HepG2 (cell line): ENCODE data around the gene ZFAND2B. TPM values are rescaled to one million over a fixed set of nuclear protein-coding genes. Genes with fewer than 3 reads are reported as not detected.

Experiments used
- CBX1 ChIP-seq: IDR thresholded peaks from one replicate; pipeline ENCODE4 v1.6.1; 2016; ENCODE audit warnings: antibody characterized with exemption, low read depth
- EZH2 ChIP-seq: conservative IDR thresholded peaks from 2 replicates; pipeline ENCODE4 v1.6.1; 2012; ENCODE audit warnings: mild to moderate bottlenecking, low read depth, low read length, moderate library complexity
- KDM1A ChIP-seq: IDR thresholded peaks from 2 replicates; pipeline ENCODE4 v1.6.1; 2016; ENCODE audit warnings: missing compliant biosample characterization
- PAF1 ChIP-seq: IDR thresholded peaks from 2 replicates; pipeline ENCODE4 v1.6.1; 2016; ENCODE audit warnings: missing genetic modification reagents, missing compliant biosample characterization
- PHF8 ChIP-seq: sonication (generic); formaldehyde crosslinking; IDR thresholded peaks from 2 replicates; pipeline ENCODE4 v1.5.0; 2020; ENCODE audit warnings: missing genetic modification reagents
- RARA ChIP-seq: IDR thresholded peaks from 2 replicates; pipeline ENCODE4 v1.6.1; 2016; ENCODE audit warnings: missing genetic modification reagents, missing compliant biosample characterization
- RFX3 ChIP-seq: IDR thresholded peaks from 2 replicates; pipeline ENCODE4 v1.6.1; 2016; ENCODE audit warnings: missing biosample characterization, missing genetic modification reagents
- SETDB1 ChIP-seq: sonication (generic); formaldehyde crosslinking; IDR thresholded peaks from 2 replicates; pipeline ENCODE4 v1.5.1; 2020; ENCODE audit warnings: missing genetic modification reagents, mild to moderate bottlenecking, borderline replicate concordance
- SIX1 ChIP-seq: sonication (generic); formaldehyde crosslinking; IDR thresholded peaks from 2 replicates; pipeline ENCODE4 v1.4.0; 2020; ENCODE audit warnings: missing genetic modification reagents, borderline replicate concordance
- SMAD9 ChIP-seq: sonication (generic); formaldehyde crosslinking; IDR thresholded peaks from 2 replicates; pipeline ENCODE4 v1.5.1; 2020; ENCODE audit warnings: mild to moderate bottlenecking, missing genetic modification reagents
- SMARCC2 ChIP-seq: fragments of 450-650 bp; IDR thresholded peaks from 2 replicates; pipeline ENCODE4 v1.6.1; 2017; ENCODE audit warnings: antibody characterized with exemption, mild to moderate bottlenecking
- SRSF1 ChIP-seq: fragments of 200-400 bp; formaldehyde crosslinking; optimal IDR thresholded peaks from 2 replicates; pipeline ENCODE3; 2017; ENCODE audit warnings: mild to moderate bottlenecking, low read depth, low read length, moderate library complexity
- SYNCRIP ChIP-seq: fragments of 200-400 bp; formaldehyde crosslinking; IDR thresholded peaks from 2 replicates; pipeline ENCODE4 v1.6.1; 2018; ENCODE audit warnings: mild to moderate bottlenecking, low read depth, low read length; ENCODE audit not compliant: insufficient read depth
- TARDBP ChIP-seq: sonication (generic); formaldehyde crosslinking; IDR thresholded peaks from 2 replicates; pipeline ENCODE4 v1.8.0; 2022; ENCODE audit warnings: mild to moderate bottlenecking, missing genetic modification reagents
- YEATS4 ChIP-seq: sonication (generic); formaldehyde crosslinking; IDR thresholded peaks from 2 replicates; pipeline ENCODE4 v1.4.0; 2020; ENCODE audit warnings: missing genetic modification reagents, borderline replicate concordance
- ZBTB21 ChIP-seq: sonication (generic); formaldehyde crosslinking; IDR thresholded peaks from 2 replicates; pipeline ENCODE4 v1.4.0; 2020; ENCODE audit warnings: missing genetic modification reagents
- ZNF20 ChIP-seq: sonication (generic); formaldehyde crosslinking; IDR thresholded peaks from 2 replicates; pipeline ENCODE4 v1.4.0; 2020; ENCODE audit warnings: mild to moderate bottlenecking, moderate library complexity, missing genetic modification reagents
- ZNF230 ChIP-seq: sonication (generic); formaldehyde crosslinking; IDR thresholded peaks from 2 replicates; pipeline ENCODE4 v1.4.0; 2020; ENCODE audit warnings: mild to moderate bottlenecking, missing genetic modification reagents
- ZNF3 ChIP-seq: IDR thresholded peaks from 2 replicates; pipeline ENCODE4 v1.7.0; 2017; ENCODE audit warnings: inconsistent platforms
- ZNF317 ChIP-seq: sonication (generic); formaldehyde crosslinking; IDR thresholded peaks from 2 replicates; pipeline ENCODE4 v1.5.0; 2020; ENCODE audit warnings: mild to moderate bottlenecking, missing genetic modification reagents
- ZNF644 ChIP-seq: IDR thresholded peaks from 2 replicates; pipeline ENCODE4 v1.6.1; 2016; ENCODE audit warnings: low read depth
- ZNF75D ChIP-seq: sonication (generic); formaldehyde crosslinking; IDR thresholded peaks from 2 replicates; pipeline ENCODE4 v1.8.1; 2023; ENCODE audit warnings: missing genetic modification reagents, mild to moderate bottlenecking, borderline replicate concordance
- ZSCAN12 ChIP-seq: sonication (generic); formaldehyde crosslinking; IDR thresholded peaks from 2 replicates; pipeline ENCODE4 v1.9.0; 2021; ENCODE audit warnings: mild to moderate bottlenecking, missing genetic modification reagents
- polyA plus RNA-seq, 8 experiments: library from polyadenylated mRNA; depleted of rRNA in 3 of 8; stranded (reverse) in 7 of 8; unstranded in 1 of 8; fragments of >200 nt; fragmentation: Illumina TruSeq in 4 of 8; extraction: Trizol in 4 of 8; gene quantifications; 2 replicates each; pipeline versions ENCODE4 v1.2.1 to v1.2.3, GENCODE V29; 2011 to 2016; ENCODE audit warnings: low read depth in 4 of 8, missing spikeins in 1 of 8, mixed read lengths in 1 of 8; ENCODE audit not compliant: insufficient read depth in 1 of 8
- total RNA-seq, 5 experiments: library from RNA; depleted of rRNA; stranded (reverse); fragments of >200 nt; fragmentation: Illumina TruSeq; extraction: Trizol; gene quantifications; 2 replicates each; pipeline ENCODE4 v1.2.3, GENCODE V29; 2016; ENCODE audit warnings: low read depth in 1 of 5
- TF ChIP-seq, protein P1 (sequence below): sonication (generic); formaldehyde crosslinking; IDR thresholded peaks from 2 replicates; pipeline ENCODE4 v1.4.0; 2020; ENCODE audit warnings: missing genetic modification reagents, mild to moderate bottlenecking, borderline replicate concordance
- TF ChIP-seq, protein P2 (sequence below): sonication (generic); formaldehyde crosslinking; IDR thresholded peaks from 2 replicates; pipeline ENCODE4 v1.5.0; 2020; ENCODE audit warnings: missing genetic modification reagents, mild to moderate bottlenecking, borderline replicate concordance
- TF ChIP-seq, protein P3 (sequence below): sonication (generic); formaldehyde crosslinking; IDR thresholded peaks from 2 replicates; pipeline ENCODE4 v1.4.0; 2020; ENCODE audit warnings: missing genetic modification reagents
- TF ChIP-seq, protein P4 (sequence below): IDR thresholded peaks from 2 replicates; pipeline ENCODE4 v1.6.1; 2016; ENCODE audit warnings: missing compliant biosample characterization, missing genetic modification reagents, borderline replicate concordance
- TF ChIP-seq, protein P5 (sequence below): sonication (generic); formaldehyde crosslinking; IDR thresholded peaks from 2 replicates; pipeline ENCODE4 v1.8.1; 2023; ENCODE audit warnings: mild to moderate bottlenecking, inconsistent platforms, moderate library complexity, missing genetic modification reagents, borderline replicate concordance

Gene ZFAND2B
- total and polyA plus RNA-seq, 2 of the 13 experiments (the other 11 are each of a cell fraction or from before 2014, with no cell fraction given), result 53.3 to 115 TPM

DNA sequence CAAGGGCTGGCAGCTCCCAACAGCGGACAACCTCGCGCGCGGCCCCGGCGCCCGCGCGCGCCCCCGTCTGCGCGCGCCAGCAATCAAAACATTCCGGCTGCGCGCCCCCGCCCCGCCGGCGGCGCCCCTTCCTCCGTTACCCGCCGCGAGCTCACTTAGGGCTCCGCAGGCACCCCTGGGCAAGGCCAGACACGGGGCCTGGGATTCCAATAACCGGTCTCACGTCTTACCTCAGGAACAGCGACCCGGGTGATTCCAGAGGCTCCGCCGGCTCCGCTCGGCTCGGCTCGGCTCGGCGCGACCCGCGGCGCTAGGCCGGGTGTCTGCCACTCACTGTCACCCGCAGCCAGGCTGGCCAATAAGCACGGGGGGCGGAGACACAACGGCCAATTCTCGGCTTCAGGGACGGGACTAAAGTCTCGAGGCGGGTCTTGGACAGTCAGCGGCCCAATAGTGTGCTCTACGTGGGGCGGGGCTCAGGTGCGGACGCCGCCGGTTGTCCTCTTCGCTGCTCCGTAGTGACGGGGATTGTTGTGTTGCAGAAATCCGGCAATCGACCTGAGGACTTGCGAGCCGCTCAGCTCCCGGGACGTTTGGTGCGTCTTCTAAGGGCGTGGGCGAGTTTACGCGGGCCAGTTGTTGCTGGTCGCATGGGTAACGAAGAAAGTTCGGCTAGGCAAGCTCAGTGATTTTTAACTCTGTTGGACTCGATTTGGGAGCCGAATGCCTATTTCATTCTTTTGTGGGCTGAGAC is 22.9 kb downstream of the ZFAND2B start, which contains the start of the genes ANKZF1 and ATG9A (continued):
- TF ChIP-seq ZBTB21 (CRISPR knock-in tag) (no peak), PHF8 (CRISPR knock-in tag) (peak; percentile 88), SMAD9 (CRISPR knock-in tag) (peak; percentile 53; the same call in 1 of the 2 replicates), YEATS4 (CRISPR knock-in tag) (peak; percentile 92), SIX1 (no peak), KDM1A (CRISPR knock-in tag) (no peak), ZNF75D (no peak), SMARCC2 (no peak), TARDBP (CRISPR knock-in tag) (peak; percentile 60), ZNF644 (CRISPR knock-in tag) (no peak), SRSF1 (peak; percentile 34), SYNCRIP (no peak), SETDB1 (CRISPR knock-in tag) (no peak), PAF1 (CRISPR knock-in tag) (no peak), CBX1 (peak; percentile 59), ZNF20 (CRISPR knock-in tag) (no peak), ZNF230 (peak; percentile 39; the same call in 1 of the 2 replicates), ZSCAN12 (CRISPR knock-in tag) (0 out of 2 replicates have a peak, but pooled peaks have one; percentile 48), EZH2 (no peak), RFX3 (CRISPR knock-in tag) (no peak), ZNF317 (CRISPR knock-in tag) (peak; percentile 70; the same call in 1 of the 2 replicates), ZNF3 (CRISPR knock-in tag) (no peak), RARA (CRISPR knock-in tag) (peak; percentile 39; the same call in 1 of the 2 replicates)
- TF ChIP-seq, protein P1, sequence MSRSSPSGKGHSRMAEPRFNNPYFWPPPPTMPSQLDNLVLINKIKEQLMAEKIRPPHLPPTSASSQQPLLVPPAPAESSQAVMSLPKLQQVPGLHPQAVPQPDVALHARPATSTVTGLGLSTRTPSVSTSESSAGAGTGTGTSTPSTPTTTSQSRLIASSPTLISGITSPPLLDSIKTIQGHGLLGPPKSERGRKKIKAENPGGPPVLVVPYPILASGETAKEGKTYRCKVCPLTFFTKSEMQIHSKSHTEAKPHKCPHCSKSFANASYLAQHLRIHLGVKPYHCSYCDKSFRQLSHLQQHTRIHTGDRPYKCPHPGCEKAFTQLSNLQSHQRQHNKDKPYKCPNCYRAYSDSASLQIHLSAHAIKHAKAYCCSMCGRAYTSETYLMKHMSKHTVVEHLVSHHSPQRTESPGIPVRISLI, result no peak
- TF ChIP-seq, protein P2, sequence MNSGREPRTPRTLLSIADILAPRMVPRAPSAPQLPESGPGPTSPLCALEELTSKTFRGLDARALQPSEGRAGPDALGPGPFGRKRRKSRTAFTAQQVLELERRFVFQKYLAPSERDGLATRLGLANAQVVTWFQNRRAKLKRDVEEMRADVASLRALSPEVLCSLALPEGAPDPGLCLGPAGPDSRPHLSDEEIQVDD (CRISPR knock-in tag), result no peak
- TF ChIP-seq, protein P3, sequence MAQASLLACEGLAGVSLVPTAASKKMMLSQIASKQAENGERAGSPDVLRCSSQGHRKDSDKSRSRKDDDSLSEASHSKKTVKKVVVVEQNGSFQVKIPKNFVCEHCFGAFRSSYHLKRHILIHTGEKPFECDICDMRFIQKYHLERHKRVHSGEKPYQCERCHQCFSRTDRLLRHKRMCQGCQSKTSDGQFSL, result no peak
- TF ChIP-seq, protein P4, sequence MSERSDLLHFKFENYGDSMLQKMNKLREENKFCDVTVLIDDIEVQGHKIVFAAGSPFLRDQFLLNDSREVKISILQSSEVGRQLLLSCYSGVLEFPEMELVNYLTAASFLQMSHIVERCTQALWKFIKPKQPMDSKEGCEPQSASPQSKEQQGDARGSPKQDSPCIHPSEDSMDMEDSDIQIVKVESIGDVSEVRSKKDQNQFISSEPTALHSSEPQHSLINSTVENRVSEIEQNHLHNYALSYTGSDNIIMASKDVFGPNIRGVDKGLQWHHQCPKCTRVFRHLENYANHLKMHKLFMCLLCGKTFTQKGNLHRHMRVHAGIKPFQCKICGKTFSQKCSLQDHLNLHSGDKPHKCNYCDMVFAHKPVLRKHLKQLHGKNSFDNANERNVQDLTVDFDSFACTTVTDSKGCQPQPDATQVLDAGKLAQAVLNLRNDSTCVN (CRISPR knock-in tag), result peak; percentile 42
- TF ChIP-seq, protein P5, sequence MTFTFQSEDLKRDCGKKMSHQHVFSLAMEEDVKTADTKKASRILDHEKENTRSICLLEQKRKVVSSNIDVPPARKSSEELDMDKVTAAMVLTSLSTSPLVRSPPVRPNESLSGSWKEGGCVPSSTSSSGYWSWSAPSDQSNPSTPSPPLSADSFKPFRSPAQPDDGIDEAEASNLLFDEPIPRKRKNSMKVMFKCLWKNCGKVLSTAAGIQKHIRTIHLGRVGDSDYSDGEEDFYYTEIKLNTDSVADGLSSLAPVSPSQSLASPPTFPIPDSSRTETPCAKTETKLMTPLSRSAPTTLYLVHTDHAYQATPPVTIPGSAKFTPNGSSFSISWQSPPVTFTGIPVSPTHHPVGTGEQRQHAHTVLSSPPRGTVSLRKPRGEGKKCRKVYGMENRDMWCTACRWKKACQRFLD, result 0 out of 2 replicates have a peak, but pooled peaks have one; percentile 71
